ENCODE results near the gene ATP2B3.

The ATP2B3 gene

DNA sequence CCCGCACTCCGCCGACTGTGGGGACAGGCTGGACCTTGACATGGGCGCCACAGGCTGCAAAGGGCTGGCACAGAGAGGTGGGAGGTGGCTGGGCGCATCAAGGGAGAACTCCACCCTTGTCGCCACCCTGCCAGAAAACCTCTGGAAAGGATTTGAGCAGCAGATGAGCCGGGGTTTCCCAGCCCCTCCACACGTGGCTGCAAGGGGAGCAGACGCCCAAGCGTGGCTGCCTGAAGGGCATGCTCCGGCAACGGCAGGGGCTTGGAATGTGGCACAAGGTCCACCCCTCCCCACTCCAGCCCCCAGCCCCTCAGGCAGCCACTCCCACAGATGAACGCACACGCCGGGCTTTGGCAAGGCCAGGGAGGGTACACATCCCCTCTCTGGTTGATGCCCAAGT, 18.1 kb upstream of the ATP2B3 start:
- TF ChIP-seq, protein P1, sequence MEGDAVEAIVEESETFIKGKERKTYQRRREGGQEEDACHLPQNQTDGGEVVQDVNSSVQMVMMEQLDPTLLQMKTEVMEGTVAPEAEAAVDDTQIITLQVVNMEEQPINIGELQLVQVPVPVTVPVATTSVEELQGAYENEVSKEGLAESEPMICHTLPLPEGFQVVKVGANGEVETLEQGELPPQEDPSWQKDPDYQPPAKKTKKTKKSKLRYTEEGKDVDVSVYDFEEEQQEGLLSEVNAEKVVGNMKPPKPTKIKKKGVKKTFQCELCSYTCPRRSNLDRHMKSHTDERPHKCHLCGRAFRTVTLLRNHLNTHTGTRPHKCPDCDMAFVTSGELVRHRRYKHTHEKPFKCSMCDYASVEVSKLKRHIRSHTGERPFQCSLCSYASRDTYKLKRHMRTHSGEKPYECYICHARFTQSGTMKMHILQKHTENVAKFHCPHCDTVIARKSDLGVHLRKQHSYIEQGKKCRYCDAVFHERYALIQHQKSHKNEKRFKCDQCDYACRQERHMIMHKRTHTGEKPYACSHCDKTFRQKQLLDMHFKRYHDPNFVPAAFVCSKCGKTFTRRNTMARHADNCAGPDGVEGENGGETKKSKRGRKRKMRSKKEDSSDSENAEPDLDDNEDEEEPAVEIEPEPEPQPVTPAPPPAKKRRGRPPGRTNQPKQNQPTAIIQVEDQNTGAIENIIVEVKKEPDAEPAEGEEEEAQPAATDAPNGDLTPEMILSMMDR (conservative IDR thresholded peaks at IDR 0.05; ENCODE audit: low read depth, low read length): no peak
- Histone ChIP-seq H3K27me3 (ENCODE audit: insufficient read depth, low read depth) (peaks cover 15% of the 10 kb centered on the region; the same call in 1 of the 2 replicates), H3K4me3 (IDR thresholded peaks at IDR 0.05; ENCODE audit: insufficient read depth, low read depth, low read length) (no peak overlapping the region), H4K20me1 (ENCODE audit: insufficient read depth) (no peaks in the 10 kb centered on the region), H3K27ac (no peak overlapping the region), H3K9ac (no peak overlapping the region), H3K4me1 (ENCODE audit: low read depth, poor library complexity, severe bottlenecking) (no peaks in the 10 kb centered on the region), H2AFZ (ENCODE audit: low read depth) (no peak overlapping the region), H3K79me2 (ENCODE audit: insufficient read depth, low read depth) (no peaks in the 10 kb centered on the region), H3K4me2 (no peak overlapping the region), H3K36me3 (ENCODE audit: insufficient read depth) (no peaks in the 10 kb centered on the region)

DNA sequence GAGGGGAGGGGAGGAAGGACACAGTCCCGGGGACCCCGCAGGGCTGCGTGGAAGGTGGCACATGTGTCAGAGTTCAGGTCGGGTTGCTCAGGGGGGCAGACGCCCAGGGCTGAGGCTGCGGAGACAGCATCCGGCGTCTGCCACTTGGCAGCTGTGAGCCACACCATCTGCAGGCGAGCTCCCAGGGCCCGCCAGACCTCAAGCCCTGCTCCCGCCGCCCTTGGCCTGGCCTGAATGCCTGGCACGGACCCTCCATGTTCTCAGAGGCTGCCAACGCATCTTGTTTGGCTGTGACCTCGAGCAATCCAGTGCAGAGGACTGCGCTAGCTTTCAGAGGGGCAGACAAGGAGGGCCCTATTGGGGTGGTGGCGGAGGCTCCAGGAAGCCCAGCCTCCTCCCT, 17.6 kb upstream of the ATP2B3 start:
- Histone ChIP-seq H3K9ac (no peak overlapping the region), H2AFZ (ENCODE audit: low read depth) (no peak overlapping the region), H3K4me3 (IDR thresholded peaks at IDR 0.05; ENCODE audit: insufficient read depth, low read depth, low read length) (no peak overlapping the region), H3K79me2 (ENCODE audit: insufficient read depth, low read depth) (no peaks in the 10 kb centered on the region), H3K4me1 (ENCODE audit: low read depth, poor library complexity, severe bottlenecking) (no peaks in the 10 kb centered on the region), H4K20me1 (ENCODE audit: insufficient read depth) (no peaks in the 10 kb centered on the region), H3K4me2 (no peak overlapping the region), H3K27me3 (ENCODE audit: insufficient read depth, low read depth) (peaks cover 18% of the 10 kb centered on the region; the same call in 1 of the 2 replicates), H3K27ac (no peak overlapping the region), H3K36me3 (ENCODE audit: insufficient read depth) (no peaks in the 10 kb centered on the region)
- TF ChIP-seq, protein P1 (conservative IDR thresholded peaks at IDR 0.05; ENCODE audit: low read depth, low read length): no peak

DNA sequence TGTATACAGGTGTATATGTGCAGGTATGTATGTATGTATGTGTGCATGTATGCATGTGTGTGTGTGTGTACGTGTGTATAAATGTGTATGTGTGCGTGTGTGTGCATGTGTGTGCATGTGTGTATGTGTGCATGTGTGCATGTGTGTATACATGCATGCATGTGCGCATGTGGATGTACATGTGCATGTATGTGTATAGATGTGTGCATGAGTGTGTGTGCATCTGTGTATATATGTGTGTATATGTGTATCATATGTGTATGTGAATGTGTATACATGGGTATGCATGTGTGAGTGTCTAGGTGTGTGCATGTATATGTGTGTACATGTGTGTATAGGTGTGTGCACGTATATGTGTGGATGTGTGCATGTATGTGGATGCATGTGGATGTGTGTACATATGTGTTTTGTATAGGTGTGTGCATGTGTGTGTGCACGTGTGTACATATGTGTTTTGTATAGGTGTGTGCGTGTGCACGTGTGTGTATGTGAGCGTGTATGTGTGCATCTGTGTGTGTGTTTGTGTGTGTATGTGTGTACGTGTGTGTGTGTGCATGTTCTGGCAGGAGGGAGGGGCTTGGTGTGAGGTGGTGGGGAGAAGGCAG, 16.7 kb upstream of the ATP2B3 start:
- TF ChIP-seq, protein P1 (conservative IDR thresholded peaks at IDR 0.05; ENCODE audit: low read depth, low read length): no peak
- no peaks in the 10 kb centered on the region for H3K4me1 ChIP-seq (ENCODE audit: low read depth, poor library complexity, severe bottlenecking)
- no peak overlapping the region for H3K27ac ChIP-seq
- H2AFZ ChIP-seq (ENCODE audit: low read depth): no peak overlapping the region
- H3K9ac ChIP-seq: no peak overlapping the region
- peaks cover 13% of the 10 kb centered on the region; the same call in 1 of the 2 replicates for H3K27me3 ChIP-seq (ENCODE audit: insufficient read depth, low read depth)
- no peak overlapping the region for H3K4me2 ChIP-seq
- H3K4me3 ChIP-seq (IDR thresholded peaks at IDR 0.05; ENCODE audit: insufficient read depth, low read depth, low read length): no peak overlapping the region
- H3K36me3 ChIP-seq (ENCODE audit: insufficient read depth): no peaks in the 10 kb centered on the region
- H4K20me1 ChIP-seq (ENCODE audit: insufficient read depth): no peaks in the 10 kb centered on the region
- H3K79me2 ChIP-seq (ENCODE audit: insufficient read depth, low read depth): no peaks in the 10 kb centered on the region

DNA sequence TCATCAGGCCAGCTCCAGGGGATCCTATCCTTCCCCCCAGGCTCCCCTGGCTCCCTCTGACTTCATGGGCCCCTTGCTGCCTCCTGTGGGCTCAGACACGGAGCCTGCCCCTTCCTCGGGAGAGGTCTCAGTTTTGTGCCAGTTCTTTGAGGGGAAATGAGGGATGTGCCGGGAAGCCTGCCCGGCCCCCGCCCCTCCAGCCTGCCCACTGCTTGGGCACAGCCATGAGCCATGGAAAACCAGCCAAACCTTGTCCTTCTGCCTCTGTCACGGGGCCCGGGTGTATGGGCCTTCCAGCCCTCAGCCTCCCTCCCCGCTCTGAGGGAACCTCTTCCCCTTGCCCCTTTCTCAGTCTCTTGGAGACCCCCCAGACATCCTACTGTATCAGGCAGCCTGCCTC, 15.9 kb upstream of the ATP2B3 start:
- no peaks in the 10 kb centered on the region for H3K4me1 ChIP-seq (ENCODE audit: low read depth, poor library complexity, severe bottlenecking)
- no peaks in the 10 kb centered on the region for H3K36me3 ChIP-seq (ENCODE audit: insufficient read depth)
- H3K79me2 ChIP-seq (ENCODE audit: insufficient read depth, low read depth): no peaks in the 10 kb centered on the region
- no peaks in the 10 kb centered on the region for H4K20me1 ChIP-seq (ENCODE audit: insufficient read depth)
- TF ChIP-seq, protein P1 (conservative IDR thresholded peaks at IDR 0.05; ENCODE audit: low read depth, low read length): no peak
- H3K9ac ChIP-seq: no peak overlapping the region
- peaks cover 13% of the 10 kb centered on the region; the same call in 1 of the 2 replicates for H3K27me3 ChIP-seq (ENCODE audit: insufficient read depth, low read depth)
- H3K4me2 ChIP-seq: no peak overlapping the region
- no peak overlapping the region for H3K27ac ChIP-seq
- H2AFZ ChIP-seq (ENCODE audit: low read depth): no peak overlapping the region
- no peak overlapping the region for H3K4me3 ChIP-seq (IDR thresholded peaks at IDR 0.05; ENCODE audit: insufficient read depth, low read depth, low read length)

Data from KMS-11 (cell line).